MM.1S (cell line): ENCODE results near the gene PPP1CA.

Experiments
- DNase-seq: peaks from one replicate; pipeline ENCODE4 v3.0.0-alpha.2; 2015
- H2AFZ ChIP-seq: fragments of 300-600 bp; sonication (generic); 2 replicates; pipeline ENCODE4 v1.6.0; 2016; ENCODE audit warnings: antibody characterized with exemption, low read length
- H3F3A ChIP-seq: fragments of 300-600 bp; sonication (generic); 2 replicates; pipeline ENCODE4 v1.6.1; 2016; ENCODE audit warnings: mild to moderate bottlenecking, antibody characterized with exemption, low read length, moderate library complexity, mixed read lengths; ENCODE audit not compliant: insufficient read depth
- H3K27ac ChIP-seq: fragments of 300-600 bp; sonication (generic); 2 replicates; pipeline ENCODE4 v1.5.1; 2016; ENCODE audit warnings: mild to moderate bottlenecking, low read length
- H3K27me3 ChIP-seq: fragments of 300-600 bp; sonication (generic); replicated peaks from 2 replicates; pipeline ENCODE4 v1.6.0; 2016; ENCODE audit warnings: low read length; ENCODE audit not compliant: insufficient read depth
- H3K36me3 ChIP-seq: fragments of 300-600 bp; sonication (generic); replicated peaks from 2 replicates; pipeline ENCODE4 v1.6.1; 2016; ENCODE audit warnings: mild to moderate bottlenecking, low read length, mixed read lengths; ENCODE audit not compliant: insufficient read depth
- H3K4me1 ChIP-seq: fragments of 300-600 bp; sonication (generic); 2 replicates; pipeline ENCODE4 v1.6.1; 2016; ENCODE audit warnings: low read length, mixed read lengths
- H3K4me2 ChIP-seq: fragments of 300-600 bp; sonication (generic); 2 replicates; pipeline ENCODE4 v1.6.0; 2016; ENCODE audit warnings: low read depth, low read length
- H3K4me3 ChIP-seq: fragments of 300-600 bp; sonication (generic); 2 replicates; pipeline ENCODE4 v1.5.1; 2016; ENCODE audit warnings: low read length, mixed read lengths
- H3K79me2 ChIP-seq: fragments of 300-600 bp; sonication (generic); 2 replicates; pipeline ENCODE4 v1.6.1; 2016; ENCODE audit warnings: mixed run types, low read length, mixed read lengths
- H3K9ac ChIP-seq: fragments of 300-600 bp; sonication (generic); 2 replicates; pipeline ENCODE4 v1.6.1; 2016; ENCODE audit warnings: low read length, mixed read lengths
- H3K9me2 ChIP-seq: fragments of 300-600 bp; sonication (generic); replicated peaks from 2 replicates; pipeline ENCODE4 v1.6.1; 2016; ENCODE audit warnings: mild to moderate bottlenecking, low read length, mixed read lengths; ENCODE audit not compliant: insufficient read depth
- H3K9me3 ChIP-seq: fragments of 300-600 bp; sonication (generic); replicated peaks from 2 replicates; pipeline ENCODE4 v1.6.1; 2016; ENCODE audit warnings: mild to moderate bottlenecking, low read length, mixed read lengths; ENCODE audit not compliant: insufficient read depth
- H4K20me1 ChIP-seq: fragments of 300-600 bp; sonication (generic); 2 replicates; pipeline ENCODE4 v1.6.1; 2016; ENCODE audit warnings: mild to moderate bottlenecking, low read length, moderate library complexity, mixed read lengths; ENCODE audit not compliant: insufficient read depth
- CTCF ChIP-seq: fragments of 300-600 bp; sonication (generic); IDR thresholded peaks from 2 replicates; pipeline ENCODE4 v1.5.1; 2016; ENCODE audit warnings: antibody characterized with exemption, low read length, mixed read lengths
- EZH2 ChIP-seq: fragments of 300-600 bp; sonication (generic); optimal IDR thresholded peaks from 2 replicates; pipeline ENCODE3; 2017; ENCODE audit warnings: low read depth, mild to moderate bottlenecking, antibody characterized with exemption, low read length, mixed read lengths
- EZH2phosphoT487 ChIP-seq: fragments of 300-600 bp; sonication (generic); IDR thresholded peaks from 2 replicates; pipeline ENCODE4 v1.6.1; 2018; ENCODE audit warnings: antibody characterized with exemption, low read length

The PPP1CA gene

DNA sequence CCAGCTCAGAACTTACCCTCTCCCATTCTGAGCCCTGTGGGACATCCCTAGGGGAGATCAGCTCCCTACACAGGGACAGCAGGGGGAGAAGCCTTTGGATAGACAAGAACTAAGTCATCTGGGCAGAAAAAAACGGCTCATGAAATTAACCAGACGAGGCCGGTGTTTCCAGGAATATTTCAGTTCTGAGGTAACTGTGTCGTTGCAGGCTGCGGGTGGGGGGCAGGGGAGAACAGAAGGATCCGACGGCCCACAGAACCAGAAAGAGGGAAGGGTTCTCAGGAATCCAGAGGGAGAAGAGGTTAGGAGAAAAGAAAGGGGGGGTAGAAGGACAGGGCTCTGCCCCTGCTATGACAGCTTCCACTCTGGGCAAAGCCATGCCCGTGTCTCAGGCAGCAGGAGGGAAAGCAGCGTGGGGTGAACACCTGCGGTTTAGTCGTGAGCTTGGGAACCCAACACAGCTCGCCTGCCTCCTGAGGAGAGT lies 31.8 kb downstream of the PPP1CA start:
- Histone ChIP-seq H4K20me1 (no peaks in the 10 kb centered on the region), H3K27me3 (peaks cover 6% of the 10 kb centered on the region; the same call in 1 of the 2 replicates), H3K27ac (no peak overlapping the region), H3K4me1 (peaks cover 4% of the 10 kb centered on the region; the same call in 1 of the 2 replicates), H3K79me2 (no peaks in the 10 kb centered on the region), H3F3A (peaks cover 9% of the 10 kb centered on the region; the same call in 1 of the 2 replicates), H3K4me2 (no peak overlapping the region), H2AFZ (no peak overlapping the region), H3K36me3 (no peaks in the 10 kb centered on the region), H3K9me3 (no peaks in the 10 kb centered on the region), H3K4me3 (no peak overlapping the region), H3K9me2 (no peaks in the 10 kb centered on the region), H3K9ac (no peak overlapping the region)
- no peak for DNase-seq
- TF ChIP-seq CTCF (no peak), EZH2 (no peak), EZH2phosphoT487 (no peak)

GRCh38 chr11:67369275-67369674 lies 32.4 kb downstream of the PPP1CA start:
- Histone ChIP-seq H3K36me3 (no peaks in the 10 kb centered on the region), H4K20me1 (no peaks in the 10 kb centered on the region), H2AFZ (no peak overlapping the region), H3K9me3 (no peaks in the 10 kb centered on the region), H3K9ac (no peak overlapping the region), H3K27me3 (0 out of 2 replicates have a peak, but pooled peaks cover under 1% of the 10 kb centered on the region), H3K4me3 (no peak overlapping the region), H3K79me2 (no peaks in the 10 kb centered on the region), H3K27ac (no peak overlapping the region), H3K4me1 (peaks cover 2% of the 10 kb centered on the region; the same call in 1 of the 2 replicates), H3F3A (peaks cover 8% of the 10 kb centered on the region; the same call in 1 of the 2 replicates), H3K4me2 (no peak overlapping the region), H3K9me2 (no peaks in the 10 kb centered on the region)
- TF ChIP-seq EZH2: no peak
- TF ChIP-seq CTCF: no peak
- TF ChIP-seq EZH2phosphoT487: no peak
- DNase-seq: no peak

DNA sequence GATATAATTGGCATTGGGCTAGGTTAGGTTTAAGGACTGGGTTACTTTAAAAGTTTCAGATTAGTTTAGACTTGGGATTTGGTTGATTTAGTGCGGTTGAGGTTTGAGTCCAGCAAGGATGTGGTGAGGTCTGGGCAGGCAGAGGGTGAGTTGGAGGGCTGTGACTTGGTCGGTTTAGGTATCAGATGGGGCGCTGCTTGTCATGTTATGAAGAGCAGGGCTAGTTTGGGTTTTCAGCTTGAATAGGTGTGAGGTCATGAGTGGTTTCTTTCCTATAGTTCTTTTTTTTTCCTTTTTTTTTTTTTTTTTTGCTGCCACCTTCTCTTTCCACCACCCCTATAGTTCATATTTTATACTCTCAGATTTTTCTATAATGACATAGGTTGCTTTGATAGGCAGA lies 33.0 kb downstream of the PPP1CA start:
- Histone ChIP-seq H3F3A (peaks cover 4% of the 10 kb centered on the region; the same call in 1 of the 2 replicates), H4K20me1 (no peaks in the 10 kb centered on the region), H3K79me2 (no peaks in the 10 kb centered on the region), H3K9me2 (no peaks in the 10 kb centered on the region), H2AFZ (no peak overlapping the region), H3K9me3 (no peaks in the 10 kb centered on the region), H3K36me3 (no peaks in the 10 kb centered on the region), H3K27me3 (no peaks in the 10 kb centered on the region), H3K4me3 (no peak overlapping the region), H3K9ac (no peak overlapping the region), H3K4me2 (no peak overlapping the region), H3K27ac (no peak overlapping the region), H3K4me1 (no peaks in the 10 kb centered on the region)
- DNase-seq: no peak
- TF ChIP-seq CTCF (no peak), EZH2phosphoT487 (no peak), EZH2 (no peak)
